GM12878 (cell line): ENCODE measurements around the gene DDRGK1. TPM values are rescaled to one million over a fixed set of nuclear protein-coding genes. Genes with fewer than 3 reads are reported as not detected.

Experiments
- ATAC-seq: fragments of 200-7000 bp; cut with Tn5 transposase; 3 replicates; pipeline ENCODE4 v1.9.1; 2020; ENCODE audit warnings: mild to moderate bottlenecking, moderate library complexity
- BruUV-seq: library from RNA; stranded (reverse); fragments of 400-500 nt; replicated peaks from 2 replicates; lab custom pipeline; 2021; lab: Mats Ljungman, UMichigan
- CTCF ChIA-PET: fragments of 300-600 bp; sonication (Branson Sonifier 250); formaldehyde crosslinking; extraction: SDS; loops from one replicate; lab custom pipeline; 2021; ENCODE audit warnings: inconsistent platforms; lab: Yijun Ruan, JAX
- POLR2A ChIA-PET: fragments of 350-600 bp; formaldehyde crosslinking; extraction: SDS; loops from one replicate; lab custom pipeline; 2021; ENCODE audit warnings: inconsistent platforms; lab: Charles Lee
- RAD21 ChIA-PET: fragments of 300-600 bp; sonication (Branson Sonifier 250); formaldehyde crosslinking; loops from one replicate; lab custom pipeline; 2023; ENCODE audit warnings: antibody characterized with exemption; ENCODE audit not compliant: unreplicated experiment; lab: Charles Lee
- SMC1A ChIA-PET: fragments of 300-600 bp; sonication (Branson Sonifier 250); formaldehyde crosslinking; loops from one replicate; lab custom pipeline; 2023; ENCODE audit not compliant: unreplicated experiment, uncharacterized antibody; lab: Charles Lee
- DNase-seq: peaks from one replicate; pipeline ENCODE4 v3.0.0-alpha.2; 2011; ENCODE audit warnings: low read depth, low spot score
- FAIRE-seq: peaks from 3 replicates; lab custom pipeline; 2011; peaks lifted over from hg19 to GRCh38; lab: Jason Lieb, UNC
- H2AFZ ChIP-seq: 2 replicates; pipeline ENCODE4 v1.6.0; 2011; ENCODE audit warnings: low read depth, low read length, control low read depth; ENCODE audit not compliant: control insufficient read depth
- H3K27ac ChIP-seq: 2 replicates; pipeline ENCODE4 v1.5.1; 2011; ENCODE audit warnings: control low read depth; ENCODE audit not compliant: control insufficient read depth, insufficient read depth
- H3K27me3 ChIP-seq, 2 experiments: replicated peaks in 1 of 2; 2 replicates each; pipeline versions ENCODE4 v1.6.0 to v1.6.1; 2011; ENCODE audit warnings: low read length in 1 of 2; ENCODE audit not compliant: control insufficient read depth in 2 of 2, insufficient read depth in 2 of 2
- H3K36me3 ChIP-seq, 2 experiments: 2 replicates each; pipeline ENCODE4 v1.5.1; 2011; ENCODE audit warnings: low read length in 1 of 2; ENCODE audit not compliant: control insufficient read depth in 2 of 2, insufficient read depth in 2 of 2
- H3K4me1 ChIP-seq: 2 replicates; pipeline ENCODE4 v1.6.1; 2011; ENCODE audit warnings: mild to moderate bottlenecking, low read length, moderate library complexity, mixed read lengths; ENCODE audit not compliant: control insufficient read depth, insufficient read depth
- H3K4me2 ChIP-seq: 2 replicates; pipeline ENCODE4 v1.6.0; 2011; ENCODE audit warnings: control low read depth; ENCODE audit not compliant: control insufficient read depth, insufficient read depth
- H3K4me3 ChIP-seq: fragments of 200-600 bp; sonication (generic); 2 replicates; pipeline ENCODE4 v1.5.1; 2016
- H3K79me2 ChIP-seq: 2 replicates; pipeline ENCODE4 v1.6.0; 2011; ENCODE audit warnings: low read length; ENCODE audit not compliant: control insufficient read depth, insufficient read depth
- H3K9ac ChIP-seq: 2 replicates; pipeline ENCODE4 v1.8.0; 2011; ENCODE audit warnings: low read length, control low read depth, mixed read lengths; ENCODE audit not compliant: control insufficient read depth, insufficient read depth
- H3K9me3 ChIP-seq: replicated peaks from 3 replicates; pipeline ENCODE4 v1.5.1; 2011; ENCODE audit warnings: mild to moderate bottlenecking, low read length; ENCODE audit not compliant: control insufficient read depth, insufficient read depth
- H4K20me1 ChIP-seq: 2 replicates; pipeline ENCODE4 v1.6.0; 2011; ENCODE audit not compliant: control insufficient read depth, insufficient read depth
- CHD1 ChIP-seq: IDR thresholded peaks from 2 replicates; pipeline ENCODE4 v1.6.1; 2012; ENCODE audit warnings: low read depth, low read length, improper control_type of control experiment
- CREM ChIP-seq: IDR thresholded peaks from 2 replicates; pipeline ENCODE4 v1.6.1; 2014; ENCODE audit warnings: antibody characterized with exemption, low read depth
- FOXM1 ChIP-seq: IDR thresholded peaks from 2 replicates; pipeline ENCODE4 v1.6.1; 2012; ENCODE audit warnings: low read depth, mild to moderate bottlenecking, inconsistent platforms, low read length, moderate library complexity
- MYB ChIP-seq: fragments of 150-350 bp; IDR thresholded peaks from 2 replicates; pipeline ENCODE4 v1.6.1; 2014; ENCODE audit warnings: mild to moderate bottlenecking, low read depth, low read length, borderline replicate concordance
- NBN ChIP-seq: fragments of 450-650 bp; IDR thresholded peaks from 2 replicates; pipeline ENCODE4 v1.6.1; 2016
- NR2F1 ChIP-seq: fragments of 450-650 bp; conservative IDR thresholded peaks from 2 replicates; pipeline ENCODE4 v1.6.1; 2017; ENCODE audit warnings: mild to moderate bottlenecking
- SIX5 ChIP-seq: IDR thresholded peaks from 2 replicates; pipeline ENCODE4 v1.6.1; 2011; ENCODE audit warnings: mild to moderate bottlenecking, low read depth, low read length, moderate library complexity; ENCODE audit not compliant: severe bottlenecking
- SMC3 ChIP-seq: IDR thresholded peaks from 2 replicates; pipeline ENCODE4 v1.6.1; 2011; ENCODE audit warnings: low read length, improper control_type of control experiment, borderline replicate concordance
- SPI1 ChIP-seq: IDR thresholded peaks from 2 replicates; pipeline ENCODE4 v1.6.1; 2011; ENCODE audit warnings: low read depth, mild to moderate bottlenecking, low read length, moderate library complexity, borderline replicate concordance; ENCODE audit not compliant: insufficient read depth
- SREBF1 ChIP-seq: IDR thresholded peaks from 2 replicates; pipeline ENCODE4 v1.6.1; 2012; ENCODE audit warnings: mild to moderate bottlenecking, low read length
- STAT1 ChIP-seq: fragments of 450-650 bp; conservative IDR thresholded peaks from 2 replicates; pipeline ENCODE4 v1.6.1; 2014; ENCODE audit warnings: antibody characterized with exemption, mild to moderate bottlenecking
- SUPT20H ChIP-seq: IDR thresholded peaks from 2 replicates; pipeline ENCODE4 v1.6.1; 2011; ENCODE audit warnings: low read depth, mild to moderate bottlenecking, low read length, moderate library complexity, borderline replicate concordance; ENCODE audit not compliant: control insufficient read depth
- ZZZ3 ChIP-seq: IDR thresholded peaks from 2 replicates; pipeline ENCODE4 v1.6.1; 2011; ENCODE audit warnings: low read depth; ENCODE audit not compliant: control insufficient read depth, insufficient read length
- WGBS: methylation state at CpG from one replicate; pipeline ENCODE4 v1.1.6; 2016; ENCODE audit warnings: low lambda C conversion rate; ENCODE audit not compliant: insufficient replicate concordance, insufficient coverage; ENCODE audit errors: missing lambda C conversion rate; 5-methylcytosine and 5-hydroxymethylcytosine counted together
- in situ Hi-C: fragments of 300-500 bp; cut with MboI; formaldehyde crosslinking; loops from 9 replicates; pipeline ENCODE4 v1.14.3; 2018; ENCODE audit warnings: mixed read lengths
- intact Hi-C: fragments of 100-400 bp; cut with micrococcal nuclease; formaldehyde crosslinking; loops from one replicate; pipeline ENCODE4 v1.14.2; 2022; ENCODE audit not compliant: unreplicated experiment
- polyA plus RNA-seq, 11 experiments: library from polyadenylated mRNA; depleted of rRNA in 4 of 11; unstranded in 6 of 11; stranded (reverse) in 5 of 11; fragments of >200 nt; fragmentation: Nextera tagmentation in 4 of 11; fragmentation: Illumina TruSeq in 1 of 11; extraction: Ambion mirVana in 4 of 11; extraction: Trizol in 1 of 11; gene quantifications; 1 replicate in 1 of 11; 2 replicates in 10 of 11; pipeline versions ENCODE4 v1.2.1 to v1.2.3, GENCODE V29; 2011 to 2016; ENCODE audit warnings: inconsistent platforms in 2 of 11, missing spikeins in 2 of 11, low read depth in 1 of 11
- total RNA-seq, 4 experiments: library from RNA; depleted of rRNA in 3 of 4; stranded (reverse); fragments of >200 nt in 3 of 4; fragmentation: Illumina TruSeq in 1 of 4; extraction: Trizol in 1 of 4; gene quantifications; 2 replicates each; pipeline versions ENCODE4 v1.2.1 to v1.2.3, GENCODE V29; 2013 to 2021
- TF ChIP-seq, protein P1 (sequence below): fragments of 450-650 bp; IDR thresholded peaks from 2 replicates; pipeline ENCODE4 v1.6.1; 2017; ENCODE audit warnings: mild to moderate bottlenecking, moderate library complexity
- TF ChIP-seq, protein P2 (sequence below): IDR thresholded peaks from 2 replicates; pipeline ENCODE4 v1.6.1; 2012; ENCODE audit warnings: low read length, inconsistent platforms
- TF ChIP-seq, protein P3 (sequence below): IDR thresholded peaks from 2 replicates; pipeline ENCODE4 v1.6.1; 2011; ENCODE audit warnings: low read depth, mild to moderate bottlenecking, low read length, moderate library complexity, borderline replicate concordance; ENCODE audit errors: extremely low read depth
- TF ChIP-seq, protein P4 (sequence below): fragments of 450-650 bp; formaldehyde crosslinking; IDR thresholded peaks from 2 replicates; pipeline ENCODE4 v1.4.0; 2020; ENCODE audit warnings: mild to moderate bottlenecking, moderate library complexity

The DDRGK1 gene
- total and polyA plus RNA-seq, 10 of the 15 experiments (the other 5 are each of a cell fraction or from before 2014, with no cell fraction given): 4.0 to 55.2 (median 39.7) TPM

DNA sequence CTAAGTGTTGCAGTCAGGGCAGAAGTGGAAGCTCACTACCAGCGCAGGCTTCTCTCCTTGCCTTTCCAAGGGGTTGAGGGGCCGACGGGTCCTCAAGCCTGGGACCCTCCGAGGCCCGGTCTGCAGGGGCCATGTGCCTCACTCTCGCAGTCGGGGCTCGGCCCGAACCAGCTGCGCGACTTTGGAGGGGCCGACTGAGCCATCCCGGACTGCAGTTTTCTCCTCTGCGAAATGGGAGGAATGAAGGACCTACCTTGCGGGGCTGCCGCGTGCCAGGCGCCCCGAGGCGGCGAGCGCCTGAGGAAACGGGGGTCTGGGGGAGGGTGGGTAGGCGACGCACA, 36.8 kb downstream of the DDRGK1 start:
- peaks cover 1 to 6% of the 10 kb centered on the region in 2 experiments; a peak in 3 of 4 replicates for H3K27me3 ChIP-seq
- no peaks in the 10 kb centered on the region for H3K9me3 ChIP-seq
- ChIA-PET POLR2A (no interaction called here), RAD21 (no interaction called here), CTCF (no interaction called here), SMC1A (no interaction called here)
- no peak overlapping the region for H3K4me3 ChIP-seq
- no peak for DNase-seq
- no peak overlapping the region for H2AFZ ChIP-seq
- WGBS: 35% methylated on average over 19 of the region's 25 CpGs
- no peak for ATAC-seq
- intact Hi-C loops: no loop called here
- FAIRE-seq: no peak
- BruUV-seq: no TSS peak
- H4K20me1 ChIP-seq: no peaks in the 10 kb centered on the region
- in situ Hi-C loops: no loop called here
- no peaks in the 10 kb centered on the region for H3K36me3 ChIP-seq
- no peaks in the 10 kb centered on the region for H3K79me2 ChIP-seq
- H3K4me2 ChIP-seq: no peak overlapping the region
- no peak overlapping the region for H3K9ac ChIP-seq
- no peak overlapping the region for H3K27ac ChIP-seq
- no peaks in the 10 kb centered on the region for H3K4me1 ChIP-seq
- TF ChIP-seq CREM: no peak
- no peak for TF ChIP-seq SMC3
- no peak for TF ChIP-seq MYB
- no peak for TF ChIP-seq CHD1
- TF ChIP-seq, protein P1, sequence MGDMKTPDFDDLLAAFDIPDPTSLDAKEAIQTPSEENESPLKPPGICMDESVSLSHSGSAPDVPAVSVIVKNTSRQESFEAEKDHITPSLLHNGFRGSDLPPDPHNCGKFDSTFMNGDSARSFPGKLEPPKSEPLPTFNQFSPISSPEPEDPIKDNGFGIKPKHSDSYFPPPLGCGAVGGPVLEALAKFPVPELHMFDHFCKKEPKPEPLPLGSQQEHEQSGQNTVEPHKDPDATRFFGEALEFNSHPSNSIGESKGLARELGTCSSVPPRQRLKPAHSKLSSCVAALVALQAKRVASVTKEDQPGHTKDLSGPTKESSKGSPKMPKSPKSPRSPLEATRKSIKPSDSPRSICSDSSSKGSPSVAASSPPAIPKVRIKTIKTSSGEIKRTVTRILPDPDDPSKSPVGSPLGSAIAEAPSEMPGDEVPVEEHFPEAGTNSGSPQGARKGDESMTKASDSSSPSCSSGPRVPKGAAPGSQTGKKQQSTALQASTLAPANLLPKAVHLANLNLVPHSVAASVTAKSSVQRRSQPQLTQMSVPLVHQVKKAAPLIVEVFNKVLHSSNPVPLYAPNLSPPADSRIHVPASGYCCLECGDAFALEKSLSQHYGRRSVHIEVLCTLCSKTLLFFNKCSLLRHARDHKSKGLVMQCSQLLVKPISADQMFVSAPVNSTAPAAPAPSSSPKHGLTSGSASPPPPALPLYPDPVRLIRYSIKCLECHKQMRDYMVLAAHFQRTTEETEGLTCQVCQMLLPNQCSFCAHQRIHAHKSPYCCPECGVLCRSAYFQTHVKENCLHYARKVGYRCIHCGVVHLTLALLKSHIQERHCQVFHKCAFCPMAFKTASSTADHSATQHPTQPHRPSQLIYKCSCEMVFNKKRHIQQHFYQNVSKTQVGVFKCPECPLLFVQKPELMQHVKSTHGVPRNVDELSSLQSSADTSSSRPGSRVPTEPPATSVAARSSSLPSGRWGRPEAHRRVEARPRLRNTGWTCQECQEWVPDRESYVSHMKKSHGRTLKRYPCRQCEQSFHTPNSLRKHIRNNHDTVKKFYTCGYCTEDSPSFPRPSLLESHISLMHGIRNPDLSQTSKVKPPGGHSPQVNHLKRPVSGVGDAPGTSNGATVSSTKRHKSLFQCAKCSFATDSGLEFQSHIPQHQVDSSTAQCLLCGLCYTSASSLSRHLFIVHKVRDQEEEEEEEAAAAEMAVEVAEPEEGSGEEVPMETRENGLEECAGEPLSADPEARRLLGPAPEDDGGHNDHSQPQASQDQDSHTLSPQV: no peak
- TF ChIP-seq, protein P2, sequence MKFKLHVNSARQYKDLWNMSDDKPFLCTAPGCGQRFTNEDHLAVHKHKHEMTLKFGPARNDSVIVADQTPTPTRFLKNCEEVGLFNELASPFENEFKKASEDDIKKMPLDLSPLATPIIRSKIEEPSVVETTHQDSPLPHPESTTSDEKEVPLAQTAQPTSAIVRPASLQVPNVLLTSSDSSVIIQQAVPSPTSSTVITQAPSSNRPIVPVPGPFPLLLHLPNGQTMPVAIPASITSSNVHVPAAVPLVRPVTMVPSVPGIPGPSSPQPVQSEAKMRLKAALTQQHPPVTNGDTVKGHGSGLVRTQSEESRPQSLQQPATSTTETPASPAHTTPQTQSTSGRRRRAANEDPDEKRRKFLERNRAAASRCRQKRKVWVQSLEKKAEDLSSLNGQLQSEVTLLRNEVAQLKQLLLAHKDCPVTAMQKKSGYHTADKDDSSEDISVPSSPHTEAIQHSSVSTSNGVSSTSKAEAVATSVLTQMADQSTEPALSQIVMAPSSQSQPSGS: no peak
- no peak for TF ChIP-seq STAT1
- no peak for TF ChIP-seq ZZZ3
- no peak for TF ChIP-seq NR2F1
- no peak for TF ChIP-seq NBN
- TF ChIP-seq SREBF1: no peak
- TF ChIP-seq, protein P3, sequence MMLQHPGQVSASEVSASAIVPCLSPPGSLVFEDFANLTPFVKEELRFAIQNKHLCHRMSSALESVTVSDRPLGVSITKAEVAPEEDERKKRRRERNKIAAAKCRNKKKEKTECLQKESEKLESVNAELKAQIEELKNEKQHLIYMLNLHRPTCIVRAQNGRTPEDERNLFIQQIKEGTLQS: no peak
- no peak for TF ChIP-seq SIX5
- TF ChIP-seq SPI1: no peak
- no peak for TF ChIP-seq FOXM1
- TF ChIP-seq SUPT20H: no peak
- TF ChIP-seq, protein P4, sequence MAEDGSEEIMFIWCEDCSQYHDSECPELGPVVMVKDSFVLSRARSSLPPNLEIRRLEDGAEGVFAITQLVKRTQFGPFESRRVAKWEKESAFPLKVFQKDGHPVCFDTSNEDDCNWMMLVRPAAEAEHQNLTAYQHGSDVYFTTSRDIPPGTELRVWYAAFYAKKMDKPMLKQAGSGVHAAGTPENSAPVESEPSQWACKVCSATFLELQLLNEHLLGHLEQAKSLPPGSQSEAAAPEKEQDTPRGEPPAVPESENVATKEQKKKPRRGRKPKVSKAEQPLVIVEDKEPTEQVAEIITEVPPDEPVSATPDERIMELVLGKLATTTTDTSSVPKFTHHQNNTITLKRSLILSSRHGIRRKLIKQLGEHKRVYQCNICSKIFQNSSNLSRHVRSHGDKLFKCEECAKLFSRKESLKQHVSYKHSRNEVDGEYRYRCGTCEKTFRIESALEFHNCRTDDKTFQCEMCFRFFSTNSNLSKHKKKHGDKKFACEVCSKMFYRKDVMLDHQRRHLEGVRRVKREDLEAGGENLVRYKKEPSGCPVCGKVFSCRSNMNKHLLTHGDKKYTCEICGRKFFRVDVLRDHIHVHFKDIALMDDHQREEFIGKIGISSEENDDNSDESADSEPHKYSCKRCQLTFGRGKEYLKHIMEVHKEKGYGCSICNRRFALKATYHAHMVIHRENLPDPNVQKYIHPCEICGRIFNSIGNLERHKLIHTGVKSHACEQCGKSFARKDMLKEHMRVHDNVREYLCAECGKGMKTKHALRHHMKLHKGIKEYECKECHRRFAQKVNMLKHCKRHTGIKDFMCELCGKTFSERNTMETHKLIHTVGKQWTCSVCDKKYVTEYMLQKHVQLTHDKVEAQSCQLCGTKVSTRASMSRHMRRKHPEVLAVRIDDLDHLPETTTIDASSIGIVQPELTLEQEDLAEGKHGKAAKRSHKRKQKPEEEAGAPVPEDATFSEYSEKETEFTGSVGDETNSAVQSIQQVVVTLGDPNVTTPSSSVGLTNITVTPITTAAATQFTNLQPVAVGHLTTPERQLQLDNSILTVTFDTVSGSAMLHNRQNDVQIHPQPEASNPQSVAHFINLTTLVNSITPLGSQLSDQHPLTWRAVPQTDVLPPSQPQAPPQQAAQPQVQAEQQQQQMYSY: no peak
